ENCODE measurements around the gene SULT1B1.

- TF ChIP-seq EZH2phosphoT487 (IDR thresholded peaks at IDR 0.05; ENCODE audit: insufficient read depth, low read depth) (no peak), EZH2 (IDR thresholded peaks at IDR 0.05; ENCODE audit: insufficient read depth, poor library complexity, severe bottlenecking) (no peak)
Observed at GRCh38 chr4:69744157-69744478, 16.3 kb downstream of the SULT1B1 start.

Measured in GM23248 (cell line).